GM12878 (cell line): ENCODE measurements around the gene ARL13A. TPM values are rescaled to one million over a fixed set of nuclear protein-coding genes. Genes with fewer than 3 reads are reported as not detected.

Experiments
- ATAC-seq: fragments of 200-7000 bp; cut with Tn5 transposase; 3 replicates; pipeline ENCODE4 v1.9.1; 2020; ENCODE audit warnings: mild to moderate bottlenecking, moderate library complexity
- BruUV-seq: library from RNA; stranded (reverse); fragments of 400-500 nt; replicated peaks from 2 replicates; lab custom pipeline; 2021; lab: Mats Ljungman, UMichigan
- CTCF ChIA-PET: fragments of 300-600 bp; sonication (Branson Sonifier 250); formaldehyde crosslinking; extraction: SDS; loops from one replicate; lab custom pipeline; 2021; ENCODE audit warnings: inconsistent platforms; lab: Yijun Ruan, JAX
- POLR2A ChIA-PET: fragments of 350-600 bp; formaldehyde crosslinking; extraction: SDS; loops from one replicate; lab custom pipeline; 2021; ENCODE audit warnings: inconsistent platforms; lab: Charles Lee
- RAD21 ChIA-PET: fragments of 300-600 bp; sonication (Branson Sonifier 250); formaldehyde crosslinking; loops from one replicate; lab custom pipeline; 2023; ENCODE audit warnings: antibody characterized with exemption; ENCODE audit not compliant: unreplicated experiment; lab: Charles Lee
- SMC1A ChIA-PET: fragments of 300-600 bp; sonication (Branson Sonifier 250); formaldehyde crosslinking; loops from one replicate; lab custom pipeline; 2023; ENCODE audit not compliant: unreplicated experiment, uncharacterized antibody; lab: Charles Lee
- DNase-seq: peaks from one replicate; pipeline ENCODE4 v3.0.0-alpha.2; 2011; ENCODE audit warnings: low read depth, low spot score
- FAIRE-seq: peaks from 3 replicates; lab custom pipeline; 2011; peaks lifted over from hg19 to GRCh38; lab: Jason Lieb, UNC
- H2AFZ ChIP-seq: 2 replicates; pipeline ENCODE4 v1.6.0; 2011; ENCODE audit warnings: low read depth, low read length, control low read depth; ENCODE audit not compliant: control insufficient read depth
- H3K27ac ChIP-seq: 2 replicates; pipeline ENCODE4 v1.5.1; 2011; ENCODE audit warnings: control low read depth; ENCODE audit not compliant: control insufficient read depth, insufficient read depth
- H3K27me3 ChIP-seq, 2 experiments: replicated peaks in 1 of 2; 2 replicates each; pipeline versions ENCODE4 v1.6.0 to v1.6.1; 2011; ENCODE audit warnings: low read length in 1 of 2; ENCODE audit not compliant: control insufficient read depth in 2 of 2, insufficient read depth in 2 of 2
- H3K36me3 ChIP-seq, 2 experiments: 2 replicates each; pipeline ENCODE4 v1.5.1; 2011; ENCODE audit warnings: low read length in 1 of 2; ENCODE audit not compliant: control insufficient read depth in 2 of 2, insufficient read depth in 2 of 2
- H3K4me1 ChIP-seq: 2 replicates; pipeline ENCODE4 v1.6.1; 2011; ENCODE audit warnings: mild to moderate bottlenecking, low read length, moderate library complexity, mixed read lengths; ENCODE audit not compliant: control insufficient read depth, insufficient read depth
- H3K4me2 ChIP-seq: 2 replicates; pipeline ENCODE4 v1.6.0; 2011; ENCODE audit warnings: control low read depth; ENCODE audit not compliant: control insufficient read depth, insufficient read depth
- H3K4me3 ChIP-seq: fragments of 200-600 bp; sonication (generic); 2 replicates; pipeline ENCODE4 v1.5.1; 2016
- H3K79me2 ChIP-seq: 2 replicates; pipeline ENCODE4 v1.6.0; 2011; ENCODE audit warnings: low read length; ENCODE audit not compliant: control insufficient read depth, insufficient read depth
- H3K9ac ChIP-seq: 2 replicates; pipeline ENCODE4 v1.8.0; 2011; ENCODE audit warnings: low read length, control low read depth, mixed read lengths; ENCODE audit not compliant: control insufficient read depth, insufficient read depth
- H3K9me3 ChIP-seq: replicated peaks from 3 replicates; pipeline ENCODE4 v1.5.1; 2011; ENCODE audit warnings: mild to moderate bottlenecking, low read length; ENCODE audit not compliant: control insufficient read depth, insufficient read depth
- H4K20me1 ChIP-seq: 2 replicates; pipeline ENCODE4 v1.6.0; 2011; ENCODE audit not compliant: control insufficient read depth, insufficient read depth
- CHD2 ChIP-seq: IDR thresholded peaks from 2 replicates; pipeline ENCODE4 v1.6.1; 2011; ENCODE audit warnings: low read depth, low read length, improper control_type of control experiment, borderline replicate concordance
- EGR1 ChIP-seq, 2 experiments: IDR thresholded peaks; 1 replicate in 1 of 2; 2 replicates in 1 of 2; pipeline ENCODE4 v1.6.1; 2011 to 2012; ENCODE audit warnings: low read depth in 2 of 2, low read length in 2 of 2, borderline replicate concordance in 1 of 2, mild to moderate bottlenecking in 1 of 2, moderate library complexity in 1 of 2
- ELK1 ChIP-seq: IDR thresholded peaks from 2 replicates; pipeline ENCODE4 v1.6.1; 2012; ENCODE audit warnings: low read depth, low read length, improper control_type of control experiment
- KDM1A ChIP-seq: fragments of 200-600 bp; sonication (generic); IDR thresholded peaks from 2 replicates; pipeline ENCODE4 v1.6.1; 2016; ENCODE audit warnings: borderline replicate concordance
- RELA ChIP-seq: fragments of 450-650 bp; IDR thresholded peaks from 2 replicates; pipeline ENCODE4 v1.8.0; 2014; ENCODE audit warnings: borderline replicate concordance; ENCODE audit not compliant: partially characterized antibody
- SMAD1 ChIP-seq: fragments of 450-650 bp; IDR thresholded peaks from 2 replicates; pipeline ENCODE4 v1.6.1; 2018; ENCODE audit warnings: mild to moderate bottlenecking, low read depth; ENCODE audit not compliant: partially characterized antibody
- STAT1 ChIP-seq: fragments of 450-650 bp; conservative IDR thresholded peaks from 2 replicates; pipeline ENCODE4 v1.6.1; 2014; ENCODE audit warnings: antibody characterized with exemption, mild to moderate bottlenecking
- ZNF687 ChIP-seq: fragments of 450-650 bp; IDR thresholded peaks from 2 replicates; pipeline ENCODE4 v1.6.1; 2017; ENCODE audit warnings: mild to moderate bottlenecking, moderate library complexity
- WGBS: methylation state at CpG from one replicate; pipeline ENCODE4 v1.1.6; 2016; ENCODE audit warnings: low lambda C conversion rate; ENCODE audit not compliant: insufficient replicate concordance, insufficient coverage; ENCODE audit errors: missing lambda C conversion rate; 5-methylcytosine and 5-hydroxymethylcytosine counted together
- in situ Hi-C: fragments of 300-500 bp; cut with MboI; formaldehyde crosslinking; loops from 9 replicates; pipeline ENCODE4 v1.14.3; 2018; ENCODE audit warnings: mixed read lengths
- intact Hi-C: fragments of 100-400 bp; cut with micrococcal nuclease; formaldehyde crosslinking; loops from one replicate; pipeline ENCODE4 v1.14.2; 2022; ENCODE audit not compliant: unreplicated experiment
- polyA plus RNA-seq, 11 experiments: library from polyadenylated mRNA; depleted of rRNA in 4 of 11; unstranded in 6 of 11; stranded (reverse) in 5 of 11; fragments of >200 nt; fragmentation: Nextera tagmentation in 4 of 11; fragmentation: Illumina TruSeq in 1 of 11; extraction: Ambion mirVana in 4 of 11; extraction: Trizol in 1 of 11; gene quantifications; 1 replicate in 1 of 11; 2 replicates in 10 of 11; pipeline versions ENCODE4 v1.2.1 to v1.2.3, GENCODE V29; 2011 to 2016; ENCODE audit warnings: inconsistent platforms in 2 of 11, missing spikeins in 2 of 11, low read depth in 1 of 11
- total RNA-seq, 4 experiments: library from RNA; depleted of rRNA in 3 of 4; stranded (reverse); fragments of >200 nt in 3 of 4; fragmentation: Illumina TruSeq in 1 of 4; extraction: Trizol in 1 of 4; gene quantifications; 2 replicates each; pipeline versions ENCODE4 v1.2.1 to v1.2.3, GENCODE V29; 2013 to 2021

The ARL13A gene
- total and polyA plus RNA-seq, 10 of the 15 experiments (the other 5 are each of a cell fraction or from before 2014, with no cell fraction given) = not detected

- no peaks in the 10 kb centered on the region for H3K9me3 ChIP-seq
- no peak for TF ChIP-seq EGR1 (IDR thresholded peaks at IDR 0.05; ENCODE audit: borderline replicate concordance in 1 of 2, low read depth in 2 of 2, low read length in 2 of 2)
- no peak for TF ChIP-seq KDM1A
- TF ChIP-seq SMAD1 = no peak
- TF ChIP-seq CHD2 = no peak
- TF ChIP-seq STAT1 = no peak
- TF ChIP-seq ZNF687 = no peak
- TF ChIP-seq RELA = no peak
- no peak for TF ChIP-seq ELK1
- H3K36me3 ChIP-seq = no peaks in the 10 kb centered on the region
- no peaks in the 10 kb centered on the region for H3K79me2 ChIP-seq
- no peak overlapping the region for H3K27ac ChIP-seq
- DNase-seq = no peak
- no peak for ATAC-seq
- ChIA-PET RAD21 (no interaction called here), CTCF (interaction anchor here (0.6 kb wide), 1 partner anchor 32 kb away, joined by 3 read pairs; no protein-coding TSS in a partner anchor), POLR2A (no interaction called here), SMC1A (no interaction called here)
- H3K9ac ChIP-seq = no peak overlapping the region
- H4K20me1 ChIP-seq = no peaks in the 10 kb centered on the region
- no TSS peak for BruUV-seq
- H3K27me3 ChIP-seq = no peaks in the 10 kb centered on the region
- intact Hi-C loops = no loop called here
- no peak overlapping the region for H3K4me2 ChIP-seq
- no peak overlapping the region for H2AFZ ChIP-seq
- H3K4me3 ChIP-seq = no peak overlapping the region
- WGBS = 0% methylated on average over 1 of the region's 1 CpG
- in situ Hi-C loops = no loop called here
- no peak for FAIRE-seq
- H3K4me1 ChIP-seq = no peaks in the 10 kb centered on the region
Measured at GRCh38 chrX:100969936-100970335, 428 bp downstream of the ARL13A start.
